Esophagus muscularis mucosa (tissue), 4 donors: ENCODE data around the gene LYVE1. TPM values are rescaled to one million over a fixed set of nuclear protein-coding genes. Genes with fewer than 3 reads are reported as not detected.

Source experiments
- DNase-seq: peaks from one replicate; pipeline ENCODE4 v3.0.0-alpha.2; 2017; ENCODE audit errors: extremely low spot score
- H3K27ac ChIP-seq, 4 donors: fragments of 200-600 bp; sonication (generic); replicated peaks in 1 of 4; 1 replicate in 3 of 4; 2 replicates in 1 of 4; pipeline ENCODE4 v1.5.1; 2016 to 2019; ENCODE audit warnings: mild to moderate bottlenecking in 1 of 4
- H3K27me3 ChIP-seq, 4 donors: fragments of 200-600 bp; sonication (generic); one replicate each; pipeline versions ENCODE4 v1.5.1 to v1.6.0; 2016 to 2019
- H3K36me3 ChIP-seq, 4 donors: fragments of 200-600 bp; sonication (generic); one replicate each; pipeline ENCODE4 v1.5.1; 2016 to 2019
- H3K4me1 ChIP-seq, 4 donors: fragments of 200-600 bp; sonication (generic); one replicate each; pipeline ENCODE4 v1.5.1; 2016 to 2019
- H3K4me3 ChIP-seq, 4 donors: fragments of 200-600 bp; sonication (generic); 1 replicate in 2 of 4; 2 replicates in 2 of 4; pipeline ENCODE4 v1.5.1; 2016 to 2019; ENCODE audit warnings: mild to moderate bottlenecking in 4 of 4, moderate library complexity in 1 of 4
- H3K9me3 ChIP-seq, 4 donors: fragments of 200-600 bp; sonication (generic); 1 replicate in 3 of 4; 2 replicates in 1 of 4; pipeline ENCODE4 v1.5.1; 2016 to 2019
- CTCF ChIP-seq, 3 experiments: fragments of 200-600 bp in 2 of 3; fragments of 450-650 bp in 1 of 3; sonication (generic) in 2 of 3; IDR thresholded peaks; one replicate each; pipeline ENCODE4 v1.5.1; 2017 to 2019; ENCODE audit warnings: antibody characterized with exemption in 3 of 3, mild to moderate bottlenecking in 2 of 3, moderate library complexity in 1 of 3
- EP300 ChIP-seq: sonication (generic); formaldehyde crosslinking; IDR thresholded peaks from one replicate; pipeline ENCODE4 v1.6.1; 2017; ENCODE audit warnings: antibody characterized with exemption
- POLR2A ChIP-seq: fragments of 450-650 bp; IDR thresholded peaks from one replicate; pipeline ENCODE4 v1.6.1; 2017; ENCODE audit warnings: antibody characterized with exemption, moderate library complexity, mild to moderate bottlenecking, low read depth
- POLR2AphosphoS5 ChIP-seq, 2 donors: sonication (generic); formaldehyde crosslinking; IDR thresholded peaks; one replicate each; pipeline ENCODE4 v1.6.1; 2017; ENCODE audit warnings: antibody characterized with exemption in 2 of 2
- WGBS: methylation state at CpG from one replicate; pipeline ENCODE4 v1.1.5; 2018; 5-methylcytosine and 5-hydroxymethylcytosine counted together
- intact Hi-C: fragments of 100-400 bp; cut with DNase I; formaldehyde crosslinking; loops from one replicate; pipeline ENCODE4 v1.15.1; 2023
- total RNA-seq, 4 donors: library from RNA; depleted of rRNA; stranded (reverse); fragments of >200 nt; gene quantifications; one replicate each; pipeline versions ENCODE4 v1.1.0 to v1.2.1, GENCODE V29; 2016

LYVE1 gene
- total RNA-seq, 4 donors from 2014 or later = 59.5 to 150 (median 74.3) TPM

GRCh38 chr11:10564696-10565318 is 3.7 kb downstream of the LYVE1 start:
- Histone ChIP-seq H3K36me3 (no peaks in the 10 kb centered on the region), H3K27ac (no peak overlapping the region), H3K4me1 (peaks cover 0 to 8% (median 6%) of the 10 kb centered on the region in 4 donors), H3K4me3 (peak overlapping the region in 2 of 4 donors; percentile 14 to 27), H3K9me3 (no peaks in the 10 kb centered on the region), H3K27me3 (no peaks in the 10 kb centered on the region)
- DNase-seq = no peak
- TF ChIP-seq CTCF (IDR thresholded peaks at IDR 0.05) = peak; percentile 50 to 70 (median 60)
- TF ChIP-seq POLR2A = no peak
- intact Hi-C loops = loop anchor here (2.0 kb wide), 1 partner anchor 170 kb away; no protein-coding TSS in a partner anchor
- 70% methylated on average over 1 of the region's 1 CpG for WGBS

- Histone ChIP-seq H3K4me1 (peaks cover 0 to 5% (median 4%) of the 10 kb centered on the region in 4 donors), H3K9me3 (no peaks in the 10 kb centered on the region), H3K4me3 (peak overlapping the region in 1 of 4 donors; percentile 14), H3K27me3 (no peaks in the 10 kb centered on the region), H3K27ac (no peak overlapping the region), H3K36me3 (no peaks in the 10 kb centered on the region)
- 79% methylated on average over 3 of the region's 3 CpGs for WGBS
- intact Hi-C loops = loop anchor here (2.0 kb wide), 1 partner anchor 171 kb away; no protein-coding TSS in a partner anchor
- TF ChIP-seq CTCF (IDR thresholded peaks at IDR 0.05) (no peak), EP300 (no peak), POLR2AphosphoS5 (IDR thresholded peaks at IDR 0.05) (no peak), POLR2A (no peak)
- no peak for DNase-seq
These were observed 4.4 kb downstream of the LYVE1 start for GRCh38 chr11:10564030-10564429.

GRCh38 chr11:10561947-10562346 is 6.5 kb downstream of the LYVE1 start:
- no peaks in the 10 kb centered on the region for H3K27me3 ChIP-seq
- H3K27ac ChIP-seq = no peak overlapping the region
- no peak for TF ChIP-seq CTCF (IDR thresholded peaks at IDR 0.05)
- no peak for TF ChIP-seq EP300
- TF ChIP-seq POLR2AphosphoS5 (IDR thresholded peaks at IDR 0.05) = no peak
- no peaks in the 10 kb centered on the region for H3K9me3 ChIP-seq
- H3K36me3 ChIP-seq = no peaks in the 10 kb centered on the region
- peaks cover 0 to 5% (median 4%) of the 10 kb centered on the region in 4 donors for H3K4me1 ChIP-seq
- WGBS = 93% methylated on average over 1 of the region's 1 CpG
- intact Hi-C loops = no loop called here
- no peak for DNase-seq
- H3K4me3 ChIP-seq = no peak overlapping the region

- TF ChIP-seq CTCF (IDR thresholded peaks at IDR 0.05) (no peak), POLR2A (no peak), POLR2AphosphoS5 (IDR thresholded peaks at IDR 0.05) (no peak), EP300 (no peak)
- no peak overlapping the region for H3K4me3 ChIP-seq
- WGBS = 67% methylated on average over 3 of the region's 3 CpGs
- H3K4me1 ChIP-seq = peaks cover 0 to 5% (median 4%) of the 10 kb centered on the region in 4 donors
- DNase-seq = no peak
- H3K27me3 ChIP-seq = no peaks in the 10 kb centered on the region
- H3K27ac ChIP-seq = no peak overlapping the region
- no peaks in the 10 kb centered on the region for H3K9me3 ChIP-seq
- intact Hi-C loops = no loop called here
- H3K36me3 ChIP-seq = no peaks in the 10 kb centered on the region
These were observed 7.2 kb downstream of the LYVE1 start for GRCh38 chr11:10561043-10561818.
